ENCODE measurements around the gene CHST10. TPM values are rescaled to one million over a fixed set of nuclear protein-coding genes. Genes with fewer than 3 reads are reported as not detected.

Gene CHST10
- total and polyA plus RNA-seq, 10 of the 15 experiments (the other 5 are each of a cell fraction or from before 2014, with no cell fraction given) = 2.0 to 22.5 (median 15.7) TPM

GRCh38 chr2:100460904-100461530 lies 43.5 kb upstream of the CHST10 start:
- ChIA-PET SMC1A (ENCODE audit: uncharacterized antibody, unreplicated experiment) (interaction anchor here (1.4 kb wide), 1 partner anchor 173 kb away, joined by 4 read pairs; no protein-coding TSS in a partner anchor), POLR2A (no interaction called here), RAD21 (ENCODE audit: unreplicated experiment) (no interaction called here), CTCF (no interaction called here)
- H2AFZ ChIP-seq (ENCODE audit: control insufficient read depth, low read depth, low read length) = no peak overlapping the region
- H3K9me3 ChIP-seq (replicated peaks; ENCODE audit: control insufficient read depth, insufficient read depth, low read length) = peaks cover 1% of the 10 kb centered on the region; the same call in 2 of the 3 replicates
- H3K4me2 ChIP-seq (ENCODE audit: control insufficient read depth, insufficient read depth) = no peak overlapping the region
- in situ Hi-C loops (cut with MboI) (no loop called here), intact Hi-C loops (cut with micrococcal nuclease; ENCODE audit: unreplicated experiment) (no loop called here)
- TF ChIP-seq ESRRA (IDR thresholded peaks at IDR 0.05; ENCODE audit: low read length) = no peak
- no peak for TF ChIP-seq ZZZ3 (IDR thresholded peaks at IDR 0.05; ENCODE audit: control insufficient read depth, insufficient read length, low read depth)
- TF ChIP-seq HSF1 (IDR thresholded peaks at IDR 0.05; ENCODE audit: low read depth, low read length) = no peak
- TF ChIP-seq KLF5 (IDR thresholded peaks at IDR 0.05; ENCODE audit: partially characterized antibody) = no peak
- no peak for TF ChIP-seq ZNF217 (IDR thresholded peaks at IDR 0.05)
- no peak for TF ChIP-seq ETV6 (conservative IDR thresholded peaks at IDR 0.05 in 1 of 2, IDR thresholded peaks at IDR 0.05 in 1 of 2; ENCODE audit: borderline replicate concordance in 1 of 2, low read depth in 1 of 2)
- TF ChIP-seq HDGF (IDR thresholded peaks at IDR 0.05) = no peak
- no peak for TF ChIP-seq MTA2 (IDR thresholded peaks at IDR 0.05; ENCODE audit: low read depth)
- TF ChIP-seq NFYA (IDR thresholded peaks at IDR 0.05; ENCODE audit: borderline replicate concordance, low read depth, low read length) = no peak
- TF ChIP-seq, protein P1, sequence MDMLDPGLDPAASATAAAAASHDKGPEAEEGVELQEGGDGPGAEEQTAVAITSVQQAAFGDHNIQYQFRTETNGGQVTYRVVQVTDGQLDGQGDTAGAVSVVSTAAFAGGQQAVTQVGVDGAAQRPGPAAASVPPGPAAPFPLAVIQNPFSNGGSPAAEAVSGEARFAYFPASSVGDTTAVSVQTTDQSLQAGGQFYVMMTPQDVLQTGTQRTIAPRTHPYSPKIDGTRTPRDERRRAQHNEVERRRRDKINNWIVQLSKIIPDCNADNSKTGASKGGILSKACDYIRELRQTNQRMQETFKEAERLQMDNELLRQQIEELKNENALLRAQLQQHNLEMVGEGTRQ (IDR thresholded peaks at IDR 0.05; ENCODE audit: borderline replicate concordance, low read depth, low read length) = no peak
- no peak for TF ChIP-seq EED (IDR thresholded peaks at IDR 0.05; ENCODE audit: low read depth)
- TF ChIP-seq, protein P2, sequence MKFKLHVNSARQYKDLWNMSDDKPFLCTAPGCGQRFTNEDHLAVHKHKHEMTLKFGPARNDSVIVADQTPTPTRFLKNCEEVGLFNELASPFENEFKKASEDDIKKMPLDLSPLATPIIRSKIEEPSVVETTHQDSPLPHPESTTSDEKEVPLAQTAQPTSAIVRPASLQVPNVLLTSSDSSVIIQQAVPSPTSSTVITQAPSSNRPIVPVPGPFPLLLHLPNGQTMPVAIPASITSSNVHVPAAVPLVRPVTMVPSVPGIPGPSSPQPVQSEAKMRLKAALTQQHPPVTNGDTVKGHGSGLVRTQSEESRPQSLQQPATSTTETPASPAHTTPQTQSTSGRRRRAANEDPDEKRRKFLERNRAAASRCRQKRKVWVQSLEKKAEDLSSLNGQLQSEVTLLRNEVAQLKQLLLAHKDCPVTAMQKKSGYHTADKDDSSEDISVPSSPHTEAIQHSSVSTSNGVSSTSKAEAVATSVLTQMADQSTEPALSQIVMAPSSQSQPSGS (IDR thresholded peaks at IDR 0.05; ENCODE audit: low read length) = no peak
- no peak for TF ChIP-seq SIN3A (IDR thresholded peaks at IDR 0.05; ENCODE audit: low read depth, low read length)
- no peak for TF ChIP-seq ZNF384 (IDR thresholded peaks at IDR 0.05; ENCODE audit: borderline replicate concordance, low read depth, low read length)
- no peak for TF ChIP-seq PKNOX1 (IDR thresholded peaks at IDR 0.05)
- TF ChIP-seq MEF2B (IDR thresholded peaks at IDR 0.05; ENCODE audit: partially characterized antibody, poor library complexity, severe bottlenecking) = no peak
- no peak for TF ChIP-seq POLR2AphosphoS5 (IDR thresholded peaks at IDR 0.05; ENCODE audit: low read length)
- TF ChIP-seq EP300 (IDR thresholded peaks at IDR 0.05; ENCODE audit: borderline replicate concordance in 1 of 2, control insufficient read depth in 1 of 2, low read depth in 2 of 2, low read length in 2 of 2) = no peak
- H3K27me3 ChIP-seq (replicated peaks in 1 of 2; ENCODE audit: control insufficient read depth in 2 of 2, insufficient read depth in 2 of 2, low read length in 1 of 2) = no peaks in the 10 kb centered on the region
- no peak for FAIRE-seq
- no peaks in the 10 kb centered on the region for H3K79me2 ChIP-seq (ENCODE audit: control insufficient read depth, insufficient read depth, low read length)
- H3K27ac ChIP-seq (ENCODE audit: control insufficient read depth, insufficient read depth) = no peak overlapping the region
- H4K20me1 ChIP-seq (ENCODE audit: control insufficient read depth, insufficient read depth) = no peaks in the 10 kb centered on the region
- BruUV-seq (replicated peaks) = no TSS peak
- DNase-seq (ENCODE audit: low read depth, low spot score) = no peak
- H3K36me3 ChIP-seq (ENCODE audit: control insufficient read depth in 2 of 2, insufficient read depth in 2 of 2, low read length in 1 of 2) = no peaks in the 10 kb centered on the region
- ATAC-seq = no peak
- H3K9ac ChIP-seq (ENCODE audit: control insufficient read depth, insufficient read depth, low read length) = no peak overlapping the region
- H3K4me1 ChIP-seq (ENCODE audit: control insufficient read depth, insufficient read depth, low read length) = no peaks in the 10 kb centered on the region
- WGBS (ENCODE audit: insufficient coverage, insufficient replicate concordance, low lambda C conversion rate, missing lambda C conversion rate) = 17% methylated on average over 1 of the region's 1 CpG
- H3K4me3 ChIP-seq = no peak overlapping the region

Data from GM12878 (cell line).